Gastrocnemius medialis (tissue), 4 donors: ENCODE measurements around the gene SYP.
A peak's percentile ranks its signal among the peaks of the same experiment; 100 is the strongest.

Experiments used
- CTCF ChIP-seq, 5 experiments: fragments of 450-650 bp in 3 of 5; fragments of 200-600 bp in 2 of 5; sonication (generic) in 2 of 5; IDR thresholded peaks in 4 of 5; conservative IDR thresholded peaks in 1 of 5; 1 replicate in 4 of 5; 2 replicates in 1 of 5; pipeline ENCODE4 v1.5.1; 2016 to 2019; ENCODE audit warnings: antibody characterized with exemption in 5 of 5, mild to moderate bottlenecking in 3 of 5, moderate library complexity in 3 of 5
- POLR2A ChIP-seq, 2 donors: fragments of 450-650 bp; IDR thresholded peaks; one replicate each; pipeline ENCODE4 v1.6.1; 2017; ENCODE audit warnings: antibody characterized with exemption in 2 of 2, mild to moderate bottlenecking in 2 of 2, moderate library complexity in 2 of 2

GRCh38 chrX:49155900-49156837 is 43.8 kb downstream of the SYP start:
- TF ChIP-seq CTCF (IDR thresholded peaks at IDR 0.05 in 4 of 5, conservative IDR thresholded peaks at IDR 0.05 in 1 of 5) (peak; percentile 57 to 85 (median 82)), POLR2A (IDR thresholded peaks at IDR 0.05) (peak; percentile 36 to 47)
